Heart right ventricle (tissue), 16 donors: Measurements from ENCODE around the gene DIS3L2. TPM values are rescaled to one million over a fixed set of nuclear protein-coding genes. Genes with fewer than 3 reads are reported as not detected.

Experiments
- ATAC-seq, 8 donors: fragments of 200-7000 bp; cut with Tn5 transposase; one replicate each; pipeline ENCODE4 v1.9.1; 2020; ENCODE audit warnings: mild to moderate bottlenecking in 8 of 8, moderate library complexity in 8 of 8, moderate number of reproducible peaks in 1 of 8
- DNase-seq, 2 donors: peaks; one replicate each; pipeline ENCODE4 v3.0.0-alpha.2; 2020
- H3K27ac ChIP-seq, 10 donors: fragments of 200-600 bp; sonication (generic) in 2 of 10; one replicate each; pipeline versions ENCODE4 v1.5.0 to v1.8.0; 2020 to 2022; ENCODE audit warnings: mild to moderate bottlenecking in 3 of 10
- H3K27me3 ChIP-seq, 7 donors: fragments of 200-600 bp; one replicate each; pipeline ENCODE4 v1.8.0; 2021 to 2022; ENCODE audit warnings: mild to moderate bottlenecking in 2 of 7
- H3K36me3 ChIP-seq, 9 donors: fragments of 200-600 bp; sonication (generic) in 1 of 9; one replicate each; pipeline versions ENCODE4 v1.5.0 to v1.8.0; 2020 to 2022; ENCODE audit warnings: mild to moderate bottlenecking in 2 of 9
- H3K4me1 ChIP-seq, 9 donors: fragments of 200-600 bp; sonication (generic) in 1 of 9; one replicate each; pipeline versions ENCODE4 v1.5.0 to v1.8.0; 2020 to 2022; ENCODE audit warnings: mild to moderate bottlenecking in 4 of 9
- H3K4me3 ChIP-seq, 10 donors: fragments of 200-600 bp; sonication (generic) in 2 of 10; one replicate each; pipeline versions ENCODE4 v1.5.0 to v1.8.0; 2020 to 2022; ENCODE audit warnings: mild to moderate bottlenecking in 7 of 10, moderate library complexity in 2 of 10
- H3K9me3 ChIP-seq, 11 donors: fragments of 200-600 bp in 10 of 11; sonication (generic) in 2 of 11; one replicate each; pipeline versions ENCODE4 v1.5.0 to v1.8.0; 2013 to 2022; ENCODE audit warnings: mild to moderate bottlenecking in 2 of 11, control low read depth in 1 of 11, moderate library complexity in 1 of 11
- WGBS, 2 donors: extraction: QIAGEN DNeasy Blood & Tissue Kit; methylation state at CpG; one replicate each; pipeline ENCODE4 v1.1.7; 2013; ENCODE audit warnings: inconsistent platforms in 1 of 2; 5-methylcytosine and 5-hydroxymethylcytosine counted together
- intact Hi-C, 10 donors: fragments of 100-400 bp; cut with DNase I; formaldehyde crosslinking; loops; one replicate each; pipeline versions ENCODE4 v1.11.1 to v1.14.2; 2022
- polyA plus RNA-seq, 2 donors: library from polyadenylated mRNA; stranded (reverse); fragments of 200-250 nt; gene quantifications; one replicate each; pipeline ENCODE4 v1.2.3, GENCODE V29; 2013
- total RNA-seq, 10 donors: library from RNA; stranded (reverse); fragmentation: NEBNext Ultra II Directional in 3 of 10; extraction: Animal tissue kit (Norgen Biotek cat#: 25700) in 3 of 10; gene quantifications; one replicate each; pipeline versions ENCODE4 v1.2.1 to v1.2.4, GENCODE V29; 2021 to 2023
- TF ChIP-seq, protein P1 (sequence below), 9 donors: fragments of 200-600 bp; sonication (generic) in 2 of 9; IDR thresholded peaks; one replicate each; pipeline versions ENCODE4 v1.5.0 to v1.8.0; 2021 to 2022; ENCODE audit warnings: antibody characterized with exemption in 9 of 9, mild to moderate bottlenecking in 5 of 9, moderate library complexity in 1 of 9
- donor health status: Arrhythmogenic right ventricular cardiomyopathy.
- donor health status: ischemic (EF 13 %, LVEDD 7.1; RV severe dilation, severe dysfunction).
- donor health status: healthy with polysubstance abuse.
- donor health status: DM: no; HTN: yes; CAD: no.
- donor health status: DM: no; HTN: no; CAD: no.
- donor health status: ischemic (EF 25% LVEDD 6.9; RV normal size, moderate dysfunction).
- donor health status: ischemic (EF 25% LVEDD 5.7; RV mildly dilated, moderate dysfunction).
- donor health status: healthy.
- donor health status: DM: yes; HTN: yes; CAD: no.
- donor health status: Ischemic cardiomyopathy.
- donor health status: ischemic (EF 35%, LVEDD 5.7; RV mildly dilated, moderate dysfunction).
- donor health status: nonischemic (EF 11% LVEDD 7.7; RV severe dilation, severe dysfunction).
- donor health status: DM: yes; HTN: yes; CAD: no.
- donor health status: PGD.
- donor health status: ischemic (EF 29% LVEDD 5.4; RV normal size, mild dysfunction).
- donor health status: nonischemic (EF 23%, LVEDD 6.1; RV moderate dilation, normal function).

The DIS3L2 gene
- total and polyA plus RNA-seq, 12 donors, result 9.5 to 24.5 (median 18.5) TPM

- TF ChIP-seq, protein P1, sequence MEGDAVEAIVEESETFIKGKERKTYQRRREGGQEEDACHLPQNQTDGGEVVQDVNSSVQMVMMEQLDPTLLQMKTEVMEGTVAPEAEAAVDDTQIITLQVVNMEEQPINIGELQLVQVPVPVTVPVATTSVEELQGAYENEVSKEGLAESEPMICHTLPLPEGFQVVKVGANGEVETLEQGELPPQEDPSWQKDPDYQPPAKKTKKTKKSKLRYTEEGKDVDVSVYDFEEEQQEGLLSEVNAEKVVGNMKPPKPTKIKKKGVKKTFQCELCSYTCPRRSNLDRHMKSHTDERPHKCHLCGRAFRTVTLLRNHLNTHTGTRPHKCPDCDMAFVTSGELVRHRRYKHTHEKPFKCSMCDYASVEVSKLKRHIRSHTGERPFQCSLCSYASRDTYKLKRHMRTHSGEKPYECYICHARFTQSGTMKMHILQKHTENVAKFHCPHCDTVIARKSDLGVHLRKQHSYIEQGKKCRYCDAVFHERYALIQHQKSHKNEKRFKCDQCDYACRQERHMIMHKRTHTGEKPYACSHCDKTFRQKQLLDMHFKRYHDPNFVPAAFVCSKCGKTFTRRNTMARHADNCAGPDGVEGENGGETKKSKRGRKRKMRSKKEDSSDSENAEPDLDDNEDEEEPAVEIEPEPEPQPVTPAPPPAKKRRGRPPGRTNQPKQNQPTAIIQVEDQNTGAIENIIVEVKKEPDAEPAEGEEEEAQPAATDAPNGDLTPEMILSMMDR (IDR thresholded peaks at IDR 0.05), result no peak
- Histone ChIP-seq H3K27me3 (no peaks in the 10 kb centered on the region), H3K27ac (no peak overlapping the region), H3K9me3 (no peaks in the 10 kb centered on the region), H3K4me3 (no peak overlapping the region), H3K4me1 (no peaks in the 10 kb centered on the region), H3K36me3 (no peaks in the 10 kb centered on the region)
- intact Hi-C loops, result no loop called here
- no peak for DNase-seq
- no peak for ATAC-seq
- 94 to 98% methylated on average over 4 of the region's 4 CpGs for WGBS, 2 donors
Observed at GRCh38 chr2:232049350-232049749, 87.8 kb downstream of the DIS3L2 start.

- Histone ChIP-seq H3K9me3 (no peaks in the 10 kb centered on the region), H3K4me1 (peaks cover 0 to 5% (median 0%) of the 10 kb centered on the region in 9 donors), H3K27me3 (no peaks in the 10 kb centered on the region), H3K27ac (no peak overlapping the region), H3K36me3 (no peaks in the 10 kb centered on the region), H3K4me3 (no peak overlapping the region)
- WGBS, 2 donors, result 64 to 70% methylated on average over 2 of the region's 2 CpGs
- intact Hi-C loops, result no loop called here
- ATAC-seq (no peak), DNase-seq (no peak)
- TF ChIP-seq, protein P1 (IDR thresholded peaks at IDR 0.05), result no peak
Observed at GRCh38 chr2:232052591-232052990, 91.1 kb downstream of the DIS3L2 start.

GRCh38 chr2:232053777-232054176 is 92.3 kb downstream of the DIS3L2 start:
- WGBS, 2 donors, result 85 to 93% methylated on average over 2 of the region's 2 CpGs
- ATAC-seq, result no peak

GRCh38 chr2:232058063-232058877 is 96.8 kb downstream of the DIS3L2 start:
- ATAC-seq (no peak), DNase-seq (no peak)
- Histone ChIP-seq H3K9me3 (peaks cover 0 to 12% (median 0%) of the 10 kb centered on the region in 11 donors), H3K27ac (no peak overlapping the region), H3K4me3 (no peak overlapping the region), H3K4me1 (peaks cover 0 to 5% (median 0%) of the 10 kb centered on the region in 9 donors), H3K27me3 (no peaks in the 10 kb centered on the region), H3K36me3 (no peaks in the 10 kb centered on the region)
- WGBS, 2 donors, result 78 to 81% methylated on average over 5 of the region's 5 CpGs
- TF ChIP-seq, protein P1 (IDR thresholded peaks at IDR 0.05), result no peak
- intact Hi-C loops, result no loop called here

More at GRCh38 chr2:232053777-232054176, 92.3 kb downstream of the DIS3L2 start:
- Histone ChIP-seq H3K27me3 (no peaks in the 10 kb centered on the region), H3K27ac (no peak overlapping the region), H3K36me3 (no peaks in the 10 kb centered on the region), H3K4me3 (no peak overlapping the region), H3K4me1 (peaks cover 0 to 5% (median 0%) of the 10 kb centered on the region in 9 donors), H3K9me3 (no peaks in the 10 kb centered on the region)
- TF ChIP-seq, protein P1 (IDR thresholded peaks at IDR 0.05), result no peak
- no peak for DNase-seq
- intact Hi-C loops, result no loop called here
